Neural progenitor cell (in vitro differentiated cells): ENCODE data around the gene SPAG9.

ENCODE experiments used
- EZH2phosphoT487 ChIP-seq: fragments of 200-600 bp; sonication (generic); IDR thresholded peaks from 2 replicates; pipeline ENCODE4 v1.6.1; 2017; ENCODE audit warnings: antibody characterized with exemption
- TF ChIP-seq, protein P1 (sequence below): fragments of 200-600 bp; sonication (generic); IDR thresholded peaks from 2 replicates; pipeline ENCODE4 v1.5.1; 2017; ENCODE audit warnings: antibody characterized with exemption, mild to moderate bottlenecking

DNA sequence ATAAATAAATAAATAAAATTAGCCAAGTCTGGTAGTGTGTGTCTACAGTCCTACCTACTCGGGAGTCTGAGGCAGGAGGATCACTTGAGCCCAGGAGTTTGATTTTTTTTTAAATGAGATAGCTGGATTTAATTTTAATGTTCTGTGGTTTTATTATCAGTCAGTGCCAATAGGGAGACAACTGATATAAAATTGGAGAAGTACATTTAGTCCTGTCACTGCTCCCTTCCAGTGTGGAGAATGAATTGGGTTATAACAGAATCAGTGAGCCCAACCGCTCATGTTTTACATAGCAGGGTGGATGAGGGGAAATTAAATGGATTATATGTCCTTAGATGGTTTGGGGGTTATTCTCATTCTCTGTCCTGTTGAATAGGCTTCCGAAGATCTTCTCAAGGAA lies 38.9 kb upstream of the SPAG9 start:
- TF ChIP-seq, protein P1, sequence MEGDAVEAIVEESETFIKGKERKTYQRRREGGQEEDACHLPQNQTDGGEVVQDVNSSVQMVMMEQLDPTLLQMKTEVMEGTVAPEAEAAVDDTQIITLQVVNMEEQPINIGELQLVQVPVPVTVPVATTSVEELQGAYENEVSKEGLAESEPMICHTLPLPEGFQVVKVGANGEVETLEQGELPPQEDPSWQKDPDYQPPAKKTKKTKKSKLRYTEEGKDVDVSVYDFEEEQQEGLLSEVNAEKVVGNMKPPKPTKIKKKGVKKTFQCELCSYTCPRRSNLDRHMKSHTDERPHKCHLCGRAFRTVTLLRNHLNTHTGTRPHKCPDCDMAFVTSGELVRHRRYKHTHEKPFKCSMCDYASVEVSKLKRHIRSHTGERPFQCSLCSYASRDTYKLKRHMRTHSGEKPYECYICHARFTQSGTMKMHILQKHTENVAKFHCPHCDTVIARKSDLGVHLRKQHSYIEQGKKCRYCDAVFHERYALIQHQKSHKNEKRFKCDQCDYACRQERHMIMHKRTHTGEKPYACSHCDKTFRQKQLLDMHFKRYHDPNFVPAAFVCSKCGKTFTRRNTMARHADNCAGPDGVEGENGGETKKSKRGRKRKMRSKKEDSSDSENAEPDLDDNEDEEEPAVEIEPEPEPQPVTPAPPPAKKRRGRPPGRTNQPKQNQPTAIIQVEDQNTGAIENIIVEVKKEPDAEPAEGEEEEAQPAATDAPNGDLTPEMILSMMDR: no peak
- TF ChIP-seq EZH2phosphoT487: no peak
